HEK293 (cell line): ENCODE data around the gene CEBPZ.
"Not testable (repeated sequence)": the region's sequence is repeated elsewhere in the genome, so short reads cannot be mapped to it uniquely, and the experiment has no call there.

Experiments
- SCRT2 ChIP-seq: fragments of 450-650 bp; formaldehyde crosslinking; IDR thresholded peaks from 2 replicates; pipeline ENCODE4 v1.5.1; 2016; ENCODE audit warnings: missing biosample characterization, missing genetic modification characterization
- ZNF311 ChIP-seq: fragments of 450-650 bp; formaldehyde crosslinking; IDR thresholded peaks from 2 replicates; pipeline ENCODE4 v1.5.1; 2017; ENCODE audit warnings: missing biosample characterization, missing genetic modification characterization, borderline replicate concordance
- ZNF660 ChIP-seq: fragments of 450-650 bp; IDR thresholded peaks from 2 replicates; pipeline ENCODE4 v1.5.1; 2018; ENCODE audit warnings: missing biosample characterization, mild to moderate bottlenecking, missing genetic modification characterization
- ZNF792 ChIP-seq: fragments of 450-650 bp; formaldehyde crosslinking; IDR thresholded peaks from 2 replicates; pipeline ENCODE4 v1.5.1; 2016; ENCODE audit warnings: missing biosample characterization, missing genetic modification characterization
- TF ChIP-seq, protein P1 (sequence below): fragments of 450-650 bp; formaldehyde crosslinking; IDR thresholded peaks from 2 replicates; pipeline ENCODE4 v1.5.1; 2016; ENCODE audit warnings: missing biosample characterization, missing genetic modification characterization

GRCh38 chr2:37225129-37225528 is 6.3 kb downstream of the CEBPZ start:
- TF ChIP-seq ZNF660 (tag by site-specific recombination); SCRT2 (tag by site-specific recombination); ZNF792; ZNF311 (tag by site-specific recombination): not testable (repeated sequence)
- TF ChIP-seq, protein P1, sequence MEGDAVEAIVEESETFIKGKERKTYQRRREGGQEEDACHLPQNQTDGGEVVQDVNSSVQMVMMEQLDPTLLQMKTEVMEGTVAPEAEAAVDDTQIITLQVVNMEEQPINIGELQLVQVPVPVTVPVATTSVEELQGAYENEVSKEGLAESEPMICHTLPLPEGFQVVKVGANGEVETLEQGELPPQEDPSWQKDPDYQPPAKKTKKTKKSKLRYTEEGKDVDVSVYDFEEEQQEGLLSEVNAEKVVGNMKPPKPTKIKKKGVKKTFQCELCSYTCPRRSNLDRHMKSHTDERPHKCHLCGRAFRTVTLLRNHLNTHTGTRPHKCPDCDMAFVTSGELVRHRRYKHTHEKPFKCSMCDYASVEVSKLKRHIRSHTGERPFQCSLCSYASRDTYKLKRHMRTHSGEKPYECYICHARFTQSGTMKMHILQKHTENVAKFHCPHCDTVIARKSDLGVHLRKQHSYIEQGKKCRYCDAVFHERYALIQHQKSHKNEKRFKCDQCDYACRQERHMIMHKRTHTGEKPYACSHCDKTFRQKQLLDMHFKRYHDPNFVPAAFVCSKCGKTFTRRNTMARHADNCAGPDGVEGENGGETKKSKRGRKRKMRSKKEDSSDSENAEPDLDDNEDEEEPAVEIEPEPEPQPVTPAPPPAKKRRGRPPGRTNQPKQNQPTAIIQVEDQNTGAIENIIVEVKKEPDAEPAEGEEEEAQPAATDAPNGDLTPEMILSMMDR (tag by site-specific recombination) = not testable (repeated sequence)
